ENCODE measurements around the gene ECPAS.

- no peak for TF ChIP-seq CTCF (IDR thresholded peaks at IDR 0.05)
- TF ChIP-seq POLR2A (IDR thresholded peaks at IDR 0.05) = no peak
These were observed 31.9 kb upstream of the ECPAS start for GRCh38 chr9:111516061-111516465.
